ENCODE measurements around the gene TUBA4A.
"Not testable (repeated sequence)": the region's sequence is repeated elsewhere in the genome, so short reads cannot be mapped to it uniquely, and the experiment has no call there.

TUBA4A gene

DNA sequence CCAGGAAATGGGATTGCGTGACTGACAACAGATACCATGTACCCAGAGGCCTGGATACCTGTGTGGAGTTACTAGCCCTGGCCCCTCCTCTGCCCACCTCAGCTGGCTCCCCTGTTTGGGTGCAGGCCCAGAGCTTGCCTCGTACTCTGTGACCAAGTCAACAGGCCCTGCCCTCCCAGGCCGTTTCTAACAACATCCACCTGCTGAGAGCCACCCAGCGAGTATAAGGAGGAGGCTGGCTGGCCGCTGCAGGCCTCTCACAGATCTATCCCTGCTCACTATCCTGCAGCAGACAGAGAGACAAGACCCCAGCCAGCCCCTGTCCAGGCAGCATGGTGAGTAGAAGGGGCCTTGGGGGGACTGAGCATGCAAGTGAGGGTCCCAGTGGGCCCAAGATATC lies 12.5 kb upstream of the TUBA4A start:
- TF ChIP-seq CTCF (IDR thresholded peaks at IDR 0.05; ENCODE audit: low read depth, low read length), result no peak
- no peak overlapping the region for H3K4me3 ChIP-seq (ENCODE audit: low read depth, low read length)

GRCh38 chr2:219261024-219261855 lies 7.5 kb upstream of the TUBA4A start:
- H3K4me3 ChIP-seq (ENCODE audit: low read depth, low read length), result no peak overlapping the region
- TF ChIP-seq CTCF (IDR thresholded peaks at IDR 0.05; ENCODE audit: low read depth, low read length), result no peak

DNA sequence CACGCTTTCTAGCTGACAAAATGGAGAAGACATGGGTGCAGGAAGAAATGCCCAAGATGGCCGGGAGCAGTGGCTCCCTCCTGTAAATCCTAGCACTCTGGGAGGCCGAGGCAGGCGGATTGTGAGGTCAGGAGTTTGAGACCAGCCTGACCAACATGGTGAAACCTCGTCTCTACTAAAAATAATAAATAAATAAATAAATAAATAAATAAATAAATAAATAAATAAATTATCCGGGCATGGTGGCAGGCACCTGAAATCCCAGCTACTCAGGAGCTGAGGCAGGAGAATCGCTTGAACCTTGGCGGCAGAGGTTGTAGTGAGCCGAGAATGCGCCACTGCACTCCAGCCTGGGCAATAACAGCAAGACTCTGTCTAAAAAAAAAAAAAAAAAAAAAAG lies 5.2 kb upstream of the TUBA4A start:
- H3K4me3 ChIP-seq (ENCODE audit: low read depth, low read length), result not testable (repeated sequence)

- TF ChIP-seq CTCF (IDR thresholded peaks at IDR 0.05; ENCODE audit: low read depth, low read length), result no peak
- H3K4me3 ChIP-seq (ENCODE audit: low read depth, low read length), result peak overlapping the region; percentile 54
These were observed 978 bp upstream of the TUBA4A start for GRCh38 chr2:219254590-219255201.

DNA sequence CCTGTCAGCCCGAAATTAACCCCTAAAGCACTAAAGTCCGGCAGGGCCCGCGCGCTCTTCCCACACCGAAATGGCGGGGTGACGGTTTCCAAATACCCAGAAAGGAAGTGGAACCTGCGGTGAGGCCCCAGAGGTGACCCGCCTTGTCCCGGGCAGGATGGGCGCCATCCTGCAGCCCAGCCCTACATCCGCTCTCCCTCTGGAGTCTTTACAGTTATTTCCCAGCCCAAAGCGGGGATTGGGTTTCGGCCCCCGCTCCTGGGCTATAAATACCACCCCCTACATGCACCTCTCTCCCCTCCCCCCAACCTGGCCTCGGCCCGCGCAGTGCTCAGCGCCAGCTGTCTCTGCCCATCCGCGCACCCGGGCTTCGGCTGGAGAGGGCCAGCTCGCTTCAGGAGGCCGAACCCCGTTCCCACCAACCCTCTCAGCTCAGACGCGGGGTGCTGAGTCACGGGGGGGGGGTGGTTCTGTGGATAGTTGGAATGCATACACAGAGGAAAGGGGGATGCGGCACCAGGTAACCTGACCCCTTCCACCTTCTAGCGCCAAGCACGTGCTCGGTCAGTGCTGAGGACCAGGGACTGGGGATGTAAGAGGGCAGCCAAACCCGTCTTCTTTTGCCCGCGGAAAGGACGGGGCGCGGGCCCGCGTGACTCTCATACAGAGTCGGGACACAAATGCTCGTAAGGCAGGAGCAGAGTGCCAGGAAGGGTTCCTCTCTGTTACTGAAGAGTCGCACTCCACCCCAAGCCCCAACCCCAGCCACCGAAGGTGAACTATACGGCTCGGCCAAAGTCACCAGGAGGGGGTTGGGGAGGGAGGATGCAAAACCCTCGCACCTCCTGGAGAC lies 592 bp downstream of the TUBA4A start, which contains the start of gene TUBA4B:
TSS of gene TUBA4B (plus strand) at position 344 of the 853 bp plus-strand sequence. CDS start at position 509, 165 bp downstream.
- TF ChIP-seq CTCF (IDR thresholded peaks at IDR 0.05; ENCODE audit: low read depth, low read length), result no peak
- peak within 1 kb of the TSS; percentile 54 for H3K4me3 ChIP-seq (ENCODE audit: low read depth, low read length)

DNA sequence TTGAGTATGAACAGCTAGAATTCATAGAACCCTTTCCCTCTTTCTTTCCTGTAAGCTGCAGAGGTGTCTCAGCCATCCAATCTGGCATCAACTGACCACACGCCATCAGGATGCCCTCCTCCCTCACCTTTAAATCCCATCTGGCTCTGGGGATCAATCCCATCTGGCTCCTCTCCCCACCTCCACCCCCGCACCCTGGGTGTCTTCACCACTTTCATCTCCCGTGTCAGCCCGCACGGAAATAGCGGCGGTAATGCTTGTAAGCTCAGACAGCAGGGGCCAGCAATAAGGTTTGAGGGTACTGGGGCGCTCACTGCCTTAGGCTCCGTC lies 1.2 kb downstream of the TUBA4A start:
- H3K4me3 ChIP-seq (ENCODE audit: low read depth, low read length), result peak overlapping the region; percentile 54
- no peak for TF ChIP-seq CTCF (IDR thresholded peaks at IDR 0.05; ENCODE audit: low read depth, low read length)

DNA sequence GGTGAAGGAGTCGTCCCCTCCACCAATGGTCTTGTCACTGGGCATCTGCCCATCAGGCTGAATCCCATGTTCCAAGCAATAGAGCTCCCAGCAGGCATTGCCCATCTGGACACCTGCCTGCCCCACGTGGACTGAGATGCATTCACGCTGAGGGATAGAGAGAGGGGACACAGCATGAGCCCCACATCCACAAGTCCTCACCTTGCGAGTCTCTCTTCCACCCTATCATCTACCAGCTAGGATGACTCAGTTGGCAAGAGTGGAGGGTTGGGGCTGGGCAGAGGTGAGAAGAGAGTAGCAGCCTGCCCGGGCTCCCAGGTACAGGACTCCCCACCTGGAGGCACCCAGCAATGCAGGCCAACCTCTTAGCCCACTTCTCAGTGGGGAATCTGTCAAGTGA lies 1.6 kb downstream of the TUBA4A start:
- H3K4me3 ChIP-seq (ENCODE audit: low read depth, low read length), result no peak overlapping the region
- TF ChIP-seq CTCF (IDR thresholded peaks at IDR 0.05; ENCODE audit: low read depth, low read length), result no peak
